Retina (tissue), 1 donor: ENCODE measurements around the gene TRIB2.

Experiments
- DNase-seq: peaks from one replicate; pipeline ENCODE4 v3.0.0-alpha.2; 2016

TRIB2 gene

GRCh38 chr2:12721566-12722446 is 5.1 kb downstream of the TRIB2 start:
- peak; percentile 39 for DNase-seq

- no peak for DNase-seq
Observed at GRCh38 chr2:12722447-12723316, 5.9 kb downstream of the TRIB2 start.

- DNase-seq = no peak
Observed at GRCh38 chr2:12723736-12724463, 7.2 kb downstream of the TRIB2 start.

GRCh38 chr2:12725233-12726187 is 8.8 kb downstream of the TRIB2 start:
- DNase-seq = no peak

- DNase-seq = no peak
Observed at GRCh38 chr2:12726271-12726670, 9.5 kb downstream of the TRIB2 start.

GRCh38 chr2:12727065-12727464 is 10.3 kb downstream of the TRIB2 start:
- no peak for DNase-seq

- DNase-seq = no peak
Observed at GRCh38 chr2:12727641-12728040, 10.9 kb downstream of the TRIB2 start.

GRCh38 chr2:12728221-12728777 is 11.6 kb downstream of the TRIB2 start:
- DNase-seq = no peak

GRCh38 chr2:12730265-12730664 is 13.5 kb downstream of the TRIB2 start:
- DNase-seq = no peak

- no peak for DNase-seq
Observed at GRCh38 chr2:12731701-12732280, 15.1 kb downstream of the TRIB2 start.

GRCh38 chr2:12732651-12733050 is 15.9 kb downstream of the TRIB2 start:
- no peak for DNase-seq

- DNase-seq = no peak
Observed at GRCh38 chr2:12733846-12734245, 17.1 kb downstream of the TRIB2 start.

- DNase-seq = no peak
Observed at GRCh38 chr2:12734914-12735654, 18.3 kb downstream of the TRIB2 start.

GRCh38 chr2:12737297-12737696 is 20.6 kb downstream of the TRIB2 start:
- DNase-seq = no peak

GRCh38 chr2:12737738-12738485 is 21.2 kb downstream of the TRIB2 start:
- no peak for DNase-seq

GRCh38 chr2:12739721-12740254 is 23.1 kb downstream of the TRIB2 start:
- no peak for DNase-seq

- no peak for DNase-seq
Observed at GRCh38 chr2:12741380-12741779, 24.6 kb downstream of the TRIB2 start.

- DNase-seq = no peak
Observed at GRCh38 chr2:12742891-12743290, 26.2 kb downstream of the TRIB2 start.

GRCh38 chr2:12750166-12750905 is 33.6 kb downstream of the TRIB2 start:
- no peak for DNase-seq
